HepG2 (cell line): ENCODE results near the gene IVL. TPM values are rescaled to one million over a fixed set of nuclear protein-coding genes. Genes with fewer than 3 reads are reported as not detected.

Experiments used
- ATAC-seq: fragments of 200-7000 bp; cut with Tn5 transposase; 3 replicates; pipeline ENCODE4 v1.9.1; 2020; ENCODE audit warnings: mild to moderate bottlenecking, moderate library complexity
- BruUV-seq: library from RNA; stranded (reverse); fragments of 400-500 nt; replicated peaks from 2 replicates; lab custom pipeline; 2021; lab: Mats Ljungman, UMichigan
- CTCF ChIA-PET: fragments of 300-600 bp; formaldehyde crosslinking; extraction: SDS; loops from one replicate; lab custom pipeline; 2021; ENCODE audit warnings: low total read pairs, inconsistent platforms, low intra/inter-chr PET ratio; lab: Yijun Ruan, JAX
- POLR2A ChIA-PET: fragments of 350-600 bp; sonication (Branson Sonifier 250); formaldehyde crosslinking; loops from one replicate; lab custom pipeline; 2020; ENCODE audit warnings: antibody characterized with exemption, inconsistent platforms; lab: Yijun Ruan, JAX
- DNase-seq: peaks from one replicate; pipeline ENCODE4 v3.0.0-alpha.2; 2015; ENCODE audit warnings: low spot score
- FAIRE-seq: peaks from 3 replicates; lab custom pipeline; 2011; peaks lifted over from hg19 to GRCh38; lab: Jason Lieb, UNC
- H2AFZ ChIP-seq: one replicate; pipeline ENCODE4 v1.6.1; 2011; ENCODE audit warnings: low read length, inconsistent platforms
- H3K27ac ChIP-seq: fragments of 300-600 bp; 3 replicates; pipeline ENCODE4 v1.8.0; 2011; ENCODE audit warnings: mixed run types, mild to moderate bottlenecking, mixed read lengths, low read length, inconsistent platforms; ENCODE audit not compliant: insufficient read depth; ENCODE audit errors: extremely low read length
- H3K27me3 ChIP-seq, 2 experiments: fragments of 200-600 bp in 1 of 2; 2 replicates in 1 of 2; 3 replicates in 1 of 2; pipeline versions ENCODE4 v1.6.0 to v1.8.0; 2011; ENCODE audit warnings: low read length in 2 of 2, mild to moderate bottlenecking in 2 of 2, moderate library complexity in 2 of 2, inconsistent platforms in 1 of 2; ENCODE audit not compliant: insufficient read depth in 2 of 2, control insufficient read depth in 1 of 2
- H3K36me3 ChIP-seq, 2 experiments: fragments of 200-600 bp in 1 of 2; replicated peaks in 1 of 2; 2 replicates in 1 of 2; 3 replicates in 1 of 2; pipeline versions ENCODE4 v1.5.1 to v1.8.0; 2011; ENCODE audit warnings: low read length in 2 of 2, inconsistent platforms in 1 of 2; ENCODE audit not compliant: insufficient read depth in 2 of 2, control insufficient read depth in 1 of 2
- H3K4me1 ChIP-seq: 2 replicates; pipeline ENCODE4 v1.5.1; 2012; ENCODE audit warnings: low read length, inconsistent platforms; ENCODE audit not compliant: insufficient read depth
- H3K4me2 ChIP-seq: 2 replicates; pipeline ENCODE4 v1.6.0; 2011; ENCODE audit warnings: low read depth, low read length, inconsistent platforms
- H3K4me3 ChIP-seq, 3 experiments: fragments of 200-600 bp in 1 of 3; sonication (generic), shearing (Covaris generic) in 1 of 3; replicated peaks in 1 of 3; 2 replicates each; pipeline ENCODE4 v1.5.1; 2011 to 2016; ENCODE audit warnings: low read length in 3 of 3, inconsistent platforms in 2 of 3, low read depth in 2 of 3, mild to moderate bottlenecking in 2 of 3, control low read depth in 1 of 3, mixed read lengths in 1 of 3; ENCODE audit not compliant: insufficient read depth in 1 of 3
- H3K79me2 ChIP-seq: one replicate; pipeline ENCODE4 v1.6.1; 2011; ENCODE audit warnings: low read length, inconsistent platforms; ENCODE audit not compliant: insufficient read depth
- H3K9ac ChIP-seq: 2 replicates; pipeline ENCODE4 v1.6.0; 2011; ENCODE audit warnings: mild to moderate bottlenecking, low read depth, low read length, inconsistent platforms; ENCODE audit not compliant: insufficient read depth
- H3K9me3 ChIP-seq: 2 replicates; pipeline ENCODE4 v1.5.1; 2012; ENCODE audit warnings: mild to moderate bottlenecking, low read length
- H4K20me1 ChIP-seq: 2 replicates; pipeline ENCODE4 v1.6.0; 2011; ENCODE audit warnings: inconsistent platforms, mild to moderate bottlenecking, low read length, moderate library complexity; ENCODE audit not compliant: insufficient read depth
- ATF7-NPFF ChIP-seq: sonication (generic); formaldehyde crosslinking; IDR thresholded peaks from 2 replicates; pipeline ENCODE4 v1.8.1; 2023; ENCODE audit warnings: mild to moderate bottlenecking, low read depth, missing genetic modification reagents, moderate library complexity
- MZF1 ChIP-seq: sonication (generic); formaldehyde crosslinking; IDR thresholded peaks from 2 replicates; pipeline ENCODE4 v1.8.1; 2023; ENCODE audit warnings: mild to moderate bottlenecking, missing genetic modification reagents, borderline replicate concordance
- NONO ChIP-seq, 2 experiments: fragments of 450-650 bp in 1 of 2; sonication (generic) in 1 of 2; formaldehyde crosslinking in 1 of 2; IDR thresholded peaks in 1 of 2; conservative IDR thresholded peaks in 1 of 2; 2 replicates each; pipeline versions ENCODE4 v1.6.1 to v1.8.0; 2017 to 2022; ENCODE audit warnings: mild to moderate bottlenecking in 1 of 2, missing genetic modification reagents in 1 of 2, moderate library complexity in 1 of 2
- RFX3 ChIP-seq: IDR thresholded peaks from 2 replicates; pipeline ENCODE4 v1.6.1; 2016; ENCODE audit warnings: missing biosample characterization, missing genetic modification reagents
- SIN3B ChIP-seq: fragments of 150-350 bp; IDR thresholded peaks from 2 replicates; pipeline ENCODE4 v1.6.1; 2014; ENCODE audit warnings: low read length
- SP140L ChIP-seq: sonication (generic); formaldehyde crosslinking; IDR thresholded peaks from 2 replicates; pipeline ENCODE4 v1.4.0; 2020; ENCODE audit warnings: missing genetic modification reagents, borderline replicate concordance
- ZNF256 ChIP-seq: sonication (generic); formaldehyde crosslinking; conservative IDR thresholded peaks from 2 replicates; pipeline ENCODE4 v1.4.0; 2020; ENCODE audit warnings: missing genetic modification reagents
- ZNF333 ChIP-seq: sonication (generic); formaldehyde crosslinking; IDR thresholded peaks from 2 replicates; pipeline ENCODE4 v1.4.0; 2020; ENCODE audit warnings: mild to moderate bottlenecking, missing genetic modification reagents, borderline replicate concordance
- ZNF431 ChIP-seq: sonication (generic); formaldehyde crosslinking; IDR thresholded peaks from 2 replicates; pipeline ENCODE4 v1.9.0; 2022; ENCODE audit warnings: missing genetic modification reagents, low read depth, mild to moderate bottlenecking, borderline replicate concordance
- ZNF615 ChIP-seq: sonication (generic); formaldehyde crosslinking; IDR thresholded peaks from 2 replicates; pipeline ENCODE4 v1.5.0; 2020; ENCODE audit warnings: mild to moderate bottlenecking, missing genetic modification reagents, borderline replicate concordance
- WGBS: methylation state at CpG from one replicate; pipeline ENCODE4 v1.1.6; 2017; ENCODE audit warnings: low lambda C conversion rate; 5-methylcytosine and 5-hydroxymethylcytosine counted together
- in situ Hi-C: cut with HindIII; loops from 2 replicates; pipeline ENCODE4 v1.10.0; 2017; ENCODE audit warnings: low pct_unique_long_range_greater_than_20kb; ENCODE audit not compliant: extremely low pct_ligation_motif_present
- intact Hi-C: fragments of 100-400 bp; cut with micrococcal nuclease; formaldehyde crosslinking; loops from one replicate; pipeline ENCODE4 v1.10.0; 2022; ENCODE audit not compliant: unreplicated experiment
- polyA plus RNA-seq, 8 experiments: library from polyadenylated mRNA; depleted of rRNA in 3 of 8; stranded (reverse) in 7 of 8; unstranded in 1 of 8; fragments of >200 nt; fragmentation: Illumina TruSeq in 4 of 8; extraction: Trizol in 4 of 8; gene quantifications; 2 replicates each; pipeline versions ENCODE4 v1.2.1 to v1.2.3, GENCODE V29; 2011 to 2016; ENCODE audit warnings: low read depth in 4 of 8, missing spikeins in 1 of 8, mixed read lengths in 1 of 8; ENCODE audit not compliant: insufficient read depth in 1 of 8
- total RNA-seq, 5 experiments: library from RNA; depleted of rRNA; stranded (reverse); fragments of >200 nt; fragmentation: Illumina TruSeq; extraction: Trizol; gene quantifications; 2 replicates each; pipeline ENCODE4 v1.2.3, GENCODE V29; 2016; ENCODE audit warnings: low read depth in 1 of 5

IVL gene
- total and polyA plus RNA-seq, 2 of the 13 experiments (the other 11 are each of a cell fraction or from before 2014, with no cell fraction given) = not detected

DNA sequence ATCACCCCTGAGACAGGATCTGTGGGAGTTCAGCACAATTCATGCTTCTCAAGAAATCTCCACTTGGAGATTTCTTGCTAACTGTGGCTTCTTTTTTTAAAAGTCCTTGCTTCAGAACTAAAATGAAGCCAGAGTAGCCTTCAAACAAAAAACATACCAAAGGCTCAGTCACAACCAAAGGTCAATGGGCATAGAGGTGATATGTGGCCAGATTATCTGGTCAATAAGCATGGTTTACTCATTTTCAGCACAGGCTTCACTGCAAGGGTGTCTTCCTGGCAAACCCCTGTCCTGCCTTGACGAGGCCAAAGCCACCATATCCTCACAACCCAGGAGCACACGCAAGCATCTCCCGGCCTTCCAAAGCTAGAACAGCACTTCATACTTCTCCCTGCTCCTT lies 50.9 kb downstream of the IVL start:
- no peak for DNase-seq
- TF ChIP-seq SIN3B = no peak
- TF ChIP-seq RFX3 = no peak
- TF ChIP-seq ZNF333 = no peak
- TF ChIP-seq ZNF431 (CRISPR knock-in tag) = no peak
- no peak for TF ChIP-seq SP140L (CRISPR knock-in tag)
- no peak for TF ChIP-seq ZNF615 (CRISPR knock-in tag)
- TF ChIP-seq MZF1 (CRISPR knock-in tag) = no peak
- TF ChIP-seq NONO (IDR thresholded peaks at IDR 0.05) = no peak
- no peak for TF ChIP-seq NONO (CRISPR knock-in tag; conservative IDR thresholded peaks at IDR 0.05)
- no peak for TF ChIP-seq ATF7-NPFF (CRISPR knock-in tag)
- no peak for TF ChIP-seq ZNF256 (CRISPR knock-in tag)
- Histone ChIP-seq H4K20me1 (no peaks in the 10 kb centered on the region), H3K27ac (no peak overlapping the region), H2AFZ (no peak overlapping the region), H3K27me3 (peaks cover 0 to 14% of the 10 kb centered on the region in 2 experiments; a peak in 1 of 5 replicates), H3K9ac (no peak overlapping the region), H3K4me2 (no peak overlapping the region), H3K79me2 (no peaks in the 10 kb centered on the region), H3K36me3 (no peaks in the 10 kb centered on the region), H3K4me3 (no peak overlapping the region), H3K9me3 (no peaks in the 10 kb centered on the region), H3K4me1 (no peaks in the 10 kb centered on the region)
- POLR2A ChIA-PET = no interaction called here
- in situ Hi-C loops (no loop called here), intact Hi-C loops (loop anchor here (10.0 kb wide), 1 partner anchor 64 kb away; no protein-coding TSS in a partner anchor)
- CTCF ChIA-PET = no interaction called here
- WGBS = 0% methylated on average over 1 of the region's 3 CpGs
- no peak for FAIRE-seq
- BruUV-seq = no TSS peak
- ATAC-seq = no peak
